Putamen (tissue), 1 donor: ENCODE measurements around the gene OSCP1.

Experiments used
- DNase-seq: peaks from one replicate; pipeline ENCODE4 v3.0.0-alpha.2; 2016; ENCODE audit warnings: low spot score

The OSCP1 gene

DNA sequence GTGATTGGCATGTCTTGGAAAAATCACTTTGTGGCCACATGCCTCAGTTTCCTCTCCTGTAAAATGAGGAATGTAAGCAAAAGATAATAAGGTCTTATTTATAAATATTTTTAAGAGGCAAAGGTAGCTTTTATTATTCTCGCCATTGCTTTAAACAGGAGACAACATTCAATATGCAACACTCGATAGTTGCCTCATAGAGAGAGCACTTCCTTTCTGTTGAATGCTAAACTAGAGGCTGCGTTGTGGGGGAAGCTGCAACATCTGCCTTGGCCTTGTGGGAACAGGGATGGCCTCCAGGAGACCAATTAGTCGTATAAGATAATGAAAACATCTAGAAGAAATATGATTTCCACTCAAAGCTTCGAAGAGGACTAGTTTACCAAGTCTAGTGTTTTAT lies 3.5 kb downstream of the OSCP1 start:
- DNase-seq = no peak

DNA sequence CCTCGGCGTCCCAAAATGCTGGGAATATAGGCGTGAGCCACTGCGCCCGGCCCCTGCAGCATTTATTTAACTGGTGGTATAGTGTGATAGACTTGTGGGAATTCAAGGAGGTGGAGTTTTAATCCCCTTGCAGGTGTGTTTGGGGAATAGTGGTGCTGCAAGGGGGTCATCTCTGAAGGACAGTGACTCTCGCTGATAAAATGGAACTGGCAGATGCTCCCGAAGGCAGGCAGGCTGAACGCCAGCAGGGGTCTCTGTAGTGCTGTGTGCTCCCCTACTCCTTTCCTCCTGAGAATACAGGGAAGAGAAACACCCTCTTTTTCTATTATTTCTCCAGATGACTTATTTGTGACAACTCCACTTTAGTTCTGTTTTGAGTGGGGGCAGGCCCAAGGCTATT lies 4.0 kb downstream of the OSCP1 start:
- no peak for DNase-seq

DNA sequence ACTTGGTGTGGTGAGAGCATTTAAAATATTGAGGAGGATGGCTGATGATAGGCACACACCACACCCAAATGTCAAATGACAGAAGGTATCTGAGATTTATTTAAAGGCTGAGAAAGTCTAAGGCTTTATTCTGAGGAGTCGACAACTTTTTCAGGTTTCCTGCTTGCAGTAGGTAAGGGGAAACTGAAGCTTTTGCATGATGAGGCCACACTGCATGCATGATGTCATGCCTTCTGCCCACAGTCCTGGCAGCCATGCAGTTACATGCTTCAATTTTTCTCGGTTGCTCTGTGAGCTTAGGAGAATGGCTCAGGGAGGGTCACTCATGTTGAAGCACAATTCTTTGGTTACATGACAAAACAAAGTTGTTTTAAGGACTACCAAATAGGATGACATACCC lies 7.0 kb downstream of the OSCP1 start:
- DNase-seq = no peak

DNA sequence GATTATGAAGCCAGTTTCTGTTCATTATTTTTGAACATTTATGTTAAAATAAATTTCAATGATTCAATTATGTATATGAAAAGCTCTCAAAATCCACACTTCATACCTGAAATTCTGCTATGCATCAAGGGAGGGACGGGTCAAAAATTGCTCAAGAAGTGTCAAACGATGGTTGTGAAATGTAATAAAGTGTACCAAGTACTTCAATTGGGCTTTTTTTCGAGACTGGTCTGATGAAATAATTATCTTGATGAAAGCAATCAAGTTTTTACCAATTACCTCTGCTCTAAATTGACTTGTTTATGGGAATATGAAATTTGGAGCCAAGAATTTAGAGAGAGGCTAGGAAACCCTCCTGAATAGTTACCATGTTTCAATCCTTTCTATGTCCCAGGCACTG lies 7.9 kb downstream of the OSCP1 start:
- no peak for DNase-seq

DNA sequence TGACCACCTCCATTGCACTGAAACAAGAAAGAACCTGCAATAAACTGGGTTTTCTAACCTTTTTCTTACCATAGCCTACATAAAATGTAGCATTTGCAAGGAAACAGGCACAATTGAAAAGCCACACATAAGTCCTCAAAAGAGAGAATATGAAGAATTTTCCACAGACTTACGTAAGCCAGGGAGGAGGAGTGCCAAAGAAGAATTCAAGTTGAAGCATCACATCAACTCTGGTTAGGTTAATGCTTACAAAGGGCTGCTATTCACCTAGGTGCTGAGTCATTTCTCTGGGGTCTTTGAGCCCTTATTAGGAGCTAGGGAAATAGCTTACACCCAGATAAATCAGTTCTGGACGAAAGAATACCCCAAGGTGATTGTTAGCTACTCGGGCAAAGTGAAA lies 9.6 kb downstream of the OSCP1 start:
- no peak for DNase-seq

DNA sequence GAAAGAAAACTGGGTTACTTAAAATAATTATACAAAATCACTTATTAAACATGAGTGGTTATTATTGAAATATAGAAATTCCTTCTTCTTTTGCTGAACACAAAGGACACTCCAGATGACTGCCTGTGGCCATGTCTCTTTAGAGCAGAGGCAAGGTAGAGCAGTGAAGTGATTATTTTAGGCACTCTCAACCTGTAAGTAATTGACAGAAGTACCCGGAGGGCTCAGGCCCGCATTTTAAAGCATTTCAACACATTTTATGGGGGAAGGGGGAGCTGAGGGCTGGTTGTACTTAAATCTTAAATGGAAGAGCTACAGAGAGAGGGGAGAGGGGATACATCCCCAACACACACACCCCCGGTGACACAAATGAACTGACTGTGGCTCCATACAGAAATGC lies 10.2 kb downstream of the OSCP1 start:
- no peak for DNase-seq

DNA sequence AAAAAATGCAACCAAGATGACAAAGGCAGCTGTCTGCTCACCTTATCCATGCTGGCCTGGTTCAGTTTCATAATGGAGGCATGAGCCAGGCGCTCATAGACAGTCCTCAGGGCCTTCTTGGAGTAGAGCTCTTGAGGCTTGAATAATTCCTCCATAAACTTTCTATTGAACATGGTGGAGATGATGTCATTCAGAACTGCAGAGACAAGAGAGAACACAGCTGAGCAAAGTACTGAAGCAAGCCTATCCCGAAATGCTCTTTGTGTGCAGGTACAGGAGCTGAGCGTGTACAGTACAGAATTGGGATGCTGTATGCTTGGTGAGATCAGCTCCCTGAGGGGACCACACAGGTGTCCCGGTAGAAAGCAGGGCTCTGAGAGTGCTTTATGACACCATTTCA lies 11.5 kb downstream of the OSCP1 start:
- no peak for DNase-seq

DNA sequence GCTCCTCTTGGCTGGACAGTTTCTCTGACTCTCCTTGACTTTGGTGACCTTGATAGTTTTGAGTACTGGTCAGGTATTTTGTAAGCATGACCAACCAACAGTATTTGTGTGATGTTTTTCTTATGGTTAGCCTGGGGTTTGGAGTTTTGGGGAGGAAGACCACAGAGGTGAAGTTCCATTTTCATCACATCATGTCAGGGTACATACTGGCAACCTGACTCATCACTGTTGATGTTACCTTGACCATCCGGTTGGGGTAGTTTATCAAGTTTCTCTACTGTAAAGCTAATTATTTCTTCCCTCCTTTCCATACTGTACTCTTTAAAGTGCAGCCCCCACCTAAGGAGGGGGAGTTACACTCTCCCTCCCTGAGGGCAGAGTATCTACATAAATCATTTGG lies 13.4 kb downstream of the OSCP1 start:
- DNase-seq = no peak

DNA sequence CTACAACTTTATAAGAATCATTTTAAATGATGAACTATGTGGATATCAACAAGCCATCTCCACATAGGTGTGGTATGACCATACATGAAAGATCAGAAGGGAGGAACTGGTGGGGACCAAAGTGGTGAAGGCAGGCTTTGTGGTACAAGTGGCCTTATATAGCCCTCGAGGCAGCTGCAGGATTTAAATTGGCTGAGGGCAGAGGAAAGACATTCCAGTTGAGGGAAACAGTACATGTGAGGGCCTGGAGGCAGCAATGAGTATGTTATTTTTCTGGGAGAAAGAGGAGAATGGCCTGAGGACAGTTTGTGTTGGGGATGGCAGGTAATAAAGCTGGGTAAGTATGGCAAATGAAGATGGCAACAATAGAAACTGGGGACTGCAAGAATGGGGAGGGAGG lies 17.1 kb downstream of the OSCP1 start:
- no peak for DNase-seq

DNA sequence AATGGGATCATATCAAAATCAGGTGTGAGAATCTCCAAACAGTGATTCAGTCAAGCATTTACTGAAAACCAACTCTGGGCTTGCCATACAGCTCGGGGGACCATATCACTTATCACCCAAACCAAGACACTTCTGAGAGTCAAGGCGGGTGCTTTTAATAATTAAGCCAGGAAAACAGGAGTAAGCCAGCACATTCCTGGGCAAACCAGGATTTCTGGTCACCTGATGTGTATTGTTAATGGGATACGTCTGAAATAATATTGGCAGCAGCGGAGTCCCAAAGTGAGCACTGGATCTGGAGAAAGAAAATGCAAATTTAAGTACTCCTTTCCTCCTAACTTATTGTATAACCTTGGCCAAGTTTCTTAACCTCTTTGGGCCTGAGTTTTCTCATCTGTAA lies 17.6 kb downstream of the OSCP1 start:
- DNase-seq = no peak

DNA sequence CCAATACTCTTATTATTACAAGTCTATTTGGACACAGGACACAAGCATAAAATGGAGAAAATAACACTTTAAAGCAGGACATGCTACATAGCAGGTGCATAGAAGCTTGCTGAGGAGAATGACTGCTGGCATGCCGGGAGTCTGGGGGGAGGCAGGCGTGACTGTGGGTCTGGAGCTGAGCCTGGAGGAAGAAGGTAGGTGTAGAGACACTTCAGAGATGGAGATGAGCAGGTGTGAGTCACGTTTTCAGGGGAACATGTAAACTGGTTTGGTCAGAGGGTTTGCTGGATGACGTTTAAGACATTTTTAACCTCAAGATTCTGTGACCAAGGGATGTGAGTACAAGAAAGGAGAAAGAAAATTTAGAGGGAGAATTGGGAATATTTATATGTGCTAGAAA lies 24.5 kb downstream of the OSCP1 start:
- no peak for DNase-seq

DNA sequence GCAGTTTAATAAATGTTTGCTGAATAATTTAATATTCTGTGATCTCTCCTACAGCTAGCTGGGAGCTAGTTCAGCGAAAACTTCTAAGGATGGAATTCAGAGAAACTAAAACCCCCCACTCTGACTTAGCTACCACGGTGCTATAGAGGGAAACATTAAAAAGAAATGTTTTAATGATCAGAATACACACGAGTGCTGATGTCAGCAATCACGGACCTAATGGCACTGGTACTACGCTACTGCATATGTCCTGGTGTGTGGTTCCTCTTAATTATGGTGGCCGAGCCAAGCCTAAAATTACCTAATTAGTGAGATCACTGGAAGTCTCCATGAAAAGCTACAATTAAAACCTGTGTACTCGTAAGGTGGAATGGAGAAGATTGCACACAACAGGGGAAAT lies 28.6 kb downstream of the OSCP1 start:
- no peak for DNase-seq

DNA sequence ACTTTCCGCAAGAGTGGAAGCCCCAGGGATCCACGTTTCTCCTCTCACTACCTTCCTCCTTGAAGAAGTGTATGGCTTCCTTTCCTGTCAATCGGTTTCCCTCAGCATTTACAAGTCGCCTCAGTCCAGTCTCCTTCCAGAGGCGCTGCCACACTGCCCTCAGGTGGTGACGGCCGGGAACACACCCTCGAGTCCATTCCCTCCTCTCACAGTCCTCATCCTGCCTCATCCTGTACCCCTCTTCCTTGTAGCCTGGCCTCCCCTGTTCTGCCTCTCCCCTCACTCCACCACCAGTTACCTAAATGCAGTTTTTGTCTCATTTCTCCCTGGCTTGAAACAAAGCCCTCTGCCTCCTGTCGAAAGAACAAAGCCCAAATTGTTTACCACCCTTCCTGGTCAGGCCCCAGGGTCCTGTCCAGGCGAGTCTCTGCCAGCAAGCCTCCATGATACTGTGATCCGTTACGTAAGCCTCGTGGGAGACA lies 29.4 kb downstream of the OSCP1 start:
- DNase-seq = peak; percentile 75

DNA sequence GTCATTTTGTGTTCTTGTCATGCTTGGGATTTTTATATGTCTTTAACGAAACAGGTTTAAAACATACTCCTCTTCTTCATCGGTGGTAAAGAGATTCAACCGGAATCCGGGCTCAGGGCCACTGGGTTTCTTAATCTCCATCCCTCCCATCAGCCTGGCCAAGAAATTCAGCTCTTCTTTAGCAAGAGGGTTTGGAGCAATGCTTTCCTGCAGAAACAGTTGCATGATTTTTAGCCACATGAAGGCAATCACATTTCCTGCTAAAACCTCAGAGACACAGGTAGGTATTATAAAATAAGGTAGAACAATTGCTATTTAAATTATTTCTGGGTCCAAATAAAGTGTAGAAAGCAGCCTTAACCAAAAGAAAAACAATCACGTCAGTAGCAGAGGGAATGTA lies 29.8 kb downstream of the OSCP1 start:
- no peak for DNase-seq

DNA sequence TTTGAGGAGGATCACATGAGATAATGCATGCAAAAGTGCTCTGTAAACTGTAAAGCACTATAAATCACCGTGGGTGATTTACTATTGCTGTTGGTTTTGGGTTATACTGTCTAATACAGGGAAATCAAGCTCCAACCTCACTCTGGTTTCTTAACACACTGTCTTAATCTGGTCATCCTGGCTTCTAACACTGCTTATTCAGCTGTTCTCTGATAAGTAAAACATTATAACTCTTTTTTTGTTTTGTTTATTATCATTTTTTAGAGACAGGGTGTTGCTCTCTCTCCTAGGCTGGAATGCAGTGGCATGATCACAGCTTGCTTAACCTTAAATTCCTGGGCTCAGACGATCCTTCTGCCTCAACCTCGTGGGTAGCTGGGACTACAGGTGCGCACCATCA lies 30.7 kb downstream of the OSCP1 start:
- DNase-seq = no peak

DNA sequence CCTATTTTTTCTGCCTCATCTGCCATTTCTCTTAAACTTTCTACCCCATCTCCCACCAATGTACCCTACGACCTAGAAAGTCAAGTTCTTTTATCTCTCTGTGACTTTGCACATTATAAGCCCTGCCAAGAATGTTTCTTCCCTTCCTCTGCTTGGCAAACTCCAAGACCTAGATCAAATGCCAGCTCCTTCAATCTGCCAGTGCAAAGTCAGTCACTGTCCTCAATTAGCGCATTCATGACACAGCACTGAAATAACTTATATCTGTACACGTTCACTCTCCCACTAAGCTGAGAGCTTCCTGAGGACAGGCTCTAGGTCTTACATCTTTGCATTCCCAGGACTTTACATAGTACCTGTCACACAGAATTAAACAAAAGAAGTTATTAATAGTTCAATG lies 31.1 kb downstream of the OSCP1 start:
- no peak for DNase-seq

DNA sequence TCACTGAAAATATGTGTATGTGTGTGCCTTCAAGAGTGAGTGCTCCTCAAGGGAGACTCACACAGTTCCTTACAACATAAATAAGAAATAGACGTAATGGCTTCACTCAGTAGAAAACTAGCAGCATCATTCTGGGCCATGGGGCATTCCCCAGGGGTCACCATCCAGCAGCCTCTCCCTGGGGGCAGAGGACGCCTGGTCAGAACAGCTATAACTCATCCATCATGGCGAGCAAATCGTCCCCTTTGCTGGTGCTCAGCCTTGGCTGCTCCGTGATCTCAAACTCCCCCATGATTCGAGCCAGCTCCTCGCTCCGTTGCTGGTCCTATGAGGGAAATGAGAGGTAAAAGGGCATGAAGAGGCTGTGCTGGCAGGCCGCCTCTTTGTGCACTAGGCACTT lies 32.3 kb downstream of the OSCP1 start:
- no peak for DNase-seq

DNA sequence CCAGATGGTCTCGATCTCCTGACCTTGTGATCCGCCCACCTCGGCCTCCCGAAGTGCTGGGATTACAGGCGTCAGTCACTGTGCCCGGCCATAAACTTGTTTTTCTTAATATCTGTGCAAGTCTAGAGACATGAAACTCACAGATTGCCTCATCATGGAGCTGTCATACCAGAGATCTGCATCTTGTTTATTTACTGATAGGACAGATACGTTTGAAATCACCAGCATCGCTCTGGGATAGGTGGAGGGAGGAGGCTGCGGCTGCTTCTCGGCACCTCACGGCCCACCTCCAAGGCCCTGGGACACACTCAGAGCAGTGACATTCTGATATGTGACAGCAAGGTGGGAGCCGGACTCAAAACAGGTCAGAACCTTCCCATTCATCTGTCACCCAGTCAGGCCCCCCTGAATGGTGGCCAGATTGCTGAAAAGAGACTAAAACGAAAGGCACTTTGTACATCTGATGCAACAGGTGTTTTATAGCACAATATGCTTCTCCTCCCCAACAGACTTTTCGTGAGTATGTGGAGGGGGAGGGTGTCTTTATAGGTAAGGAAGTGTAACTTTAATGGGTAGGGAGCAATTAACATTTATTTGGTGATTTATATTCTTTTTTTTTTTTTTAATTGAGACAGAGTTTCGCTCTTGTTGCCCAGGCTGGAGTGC lies 34.5 kb downstream of the OSCP1 start:
- DNase-seq = no peak

DNA sequence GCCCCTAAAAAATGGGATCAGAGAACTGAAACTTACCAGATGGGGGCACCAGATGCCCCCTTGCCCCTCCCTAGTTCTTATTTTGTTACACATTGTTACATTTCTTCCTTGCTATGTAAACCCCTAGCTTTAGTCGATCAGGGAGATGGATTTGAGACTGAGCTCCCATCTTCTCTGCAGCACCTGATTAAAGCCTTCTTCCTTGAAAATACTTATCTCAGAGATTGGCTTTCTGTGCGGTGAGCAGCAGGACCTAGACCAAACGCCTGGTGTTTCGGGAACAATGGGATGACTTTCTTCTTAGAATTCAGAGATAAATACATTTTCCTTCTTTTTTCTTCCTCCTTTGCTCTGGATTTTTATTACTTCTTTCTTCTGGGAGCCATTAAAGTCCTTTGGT lies 35.9 kb downstream of the OSCP1 start:
- no peak for DNase-seq

DNA sequence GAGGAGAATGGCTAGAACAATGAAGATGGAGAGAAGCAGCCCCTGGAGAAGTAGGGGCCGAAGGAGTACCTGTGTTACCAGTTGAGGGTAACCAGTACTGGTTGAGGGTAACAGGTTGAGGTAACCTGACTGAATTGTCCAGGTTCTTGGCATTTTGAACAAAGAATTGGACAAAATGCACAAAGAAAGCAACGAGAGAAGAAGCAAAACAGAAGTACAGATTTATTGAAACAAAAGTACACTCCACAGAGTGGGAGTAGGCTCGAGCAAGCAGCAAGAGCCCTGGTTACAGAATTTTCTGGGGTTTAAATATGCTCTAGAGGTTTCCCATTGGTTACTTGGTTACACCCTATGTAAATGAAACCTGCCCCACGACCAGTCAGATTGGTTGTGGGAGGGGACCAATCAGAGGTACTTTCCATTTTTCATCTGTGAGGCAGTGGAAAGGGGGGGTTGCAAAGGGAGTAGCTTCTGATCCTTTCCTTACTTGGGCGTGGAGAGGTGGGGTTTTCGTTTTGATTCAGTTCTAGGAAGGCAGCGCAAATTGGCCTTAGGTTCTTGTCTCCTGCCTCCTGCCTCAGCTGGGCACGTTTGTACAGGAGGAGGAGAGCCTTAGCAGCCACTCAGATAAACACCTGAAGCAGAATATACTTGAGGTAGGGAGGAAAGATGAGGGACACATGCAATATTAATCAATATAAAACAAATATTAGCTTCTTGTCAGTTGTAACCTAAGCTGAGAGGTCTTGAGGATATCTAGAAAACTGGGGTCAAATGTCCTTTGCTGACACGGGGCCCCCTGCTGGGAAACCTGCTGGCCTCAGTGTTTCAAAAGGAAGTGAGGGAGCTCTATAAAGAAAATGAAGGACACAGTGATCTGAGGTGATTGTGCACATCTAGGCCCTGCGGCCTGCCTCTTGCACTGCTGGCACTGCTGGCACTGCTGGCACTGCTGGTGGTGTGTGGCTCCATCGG lies 38.3 kb downstream of the OSCP1 start:
- DNase-seq = peak; percentile 40

DNA sequence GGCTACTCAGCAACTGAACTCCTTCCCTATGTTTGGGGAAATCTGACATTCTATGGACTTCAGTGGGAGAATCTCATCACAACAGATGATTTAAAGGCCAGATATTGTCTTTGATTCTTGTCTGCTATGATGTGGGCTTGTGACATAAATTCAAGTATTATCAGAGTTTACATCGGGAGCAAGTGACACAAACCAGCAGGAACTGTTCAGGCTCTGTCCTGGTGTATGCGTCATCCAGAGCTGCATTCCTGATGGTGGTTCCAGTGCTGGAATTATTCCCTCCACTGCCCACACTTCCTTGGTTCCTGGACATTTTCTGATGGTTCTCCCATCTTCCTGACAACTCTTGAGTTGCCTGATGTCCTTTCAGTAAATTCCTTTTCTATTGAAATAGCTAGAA lies 41.8 kb downstream of the OSCP1 start:
- no peak for DNase-seq

DNA sequence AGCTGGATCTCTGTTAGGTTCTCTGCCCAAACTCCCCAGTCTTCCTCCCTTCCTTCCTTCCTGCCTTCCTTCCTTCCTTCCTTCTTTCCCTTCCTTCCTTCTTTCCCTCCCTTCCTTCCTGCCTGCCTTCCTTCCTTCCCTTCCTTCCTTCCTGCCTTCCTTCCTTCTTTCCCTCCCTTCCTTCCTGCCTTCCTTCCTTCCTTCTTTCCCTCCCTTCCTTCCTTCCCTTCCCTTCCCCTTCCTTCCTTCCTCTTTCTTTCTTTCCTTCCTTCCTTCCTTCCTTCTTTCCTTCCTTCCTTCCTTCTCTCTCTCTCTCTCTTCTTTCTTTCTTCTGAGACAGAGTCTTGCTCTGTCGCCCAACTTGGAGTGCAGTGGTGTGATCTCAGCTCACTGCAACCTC lies 43.8 kb downstream of the OSCP1 start:
- DNase-seq = no peak

DNA sequence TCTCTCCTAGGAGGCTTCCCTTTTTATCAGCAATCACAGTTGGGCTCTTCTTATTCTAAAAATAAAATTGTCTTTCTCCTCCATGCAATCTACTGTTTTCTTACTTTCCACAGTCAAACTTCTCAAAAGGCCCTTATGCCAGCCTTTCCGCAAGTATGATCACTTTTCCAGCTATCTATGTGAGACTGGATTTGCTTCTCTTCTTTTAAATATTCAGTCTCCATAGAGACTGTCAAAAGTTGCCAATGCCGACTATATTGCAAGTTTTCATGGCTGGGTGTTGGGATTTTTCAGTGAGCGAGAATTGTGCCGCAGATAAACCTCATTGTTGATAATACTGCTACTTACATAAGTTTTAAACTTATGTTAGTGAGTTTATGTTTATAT lies 47.8 kb downstream of the OSCP1 start:
- DNase-seq = no peak
